C4-2B (cell line): ENCODE data around the gene BRIP1.

ENCODE experiments used
- H3K27ac ChIP-seq: fragments of 450-650 bp; 2 replicates; pipeline ENCODE4 v1.5.1; 2017
- ZFX ChIP-seq: fragments of 450-650 bp; IDR thresholded peaks from 2 replicates; pipeline ENCODE4 v1.6.1; 2017
- TF ChIP-seq, protein P1 (sequence below): fragments of 450-650 bp; conservative IDR thresholded peaks from 2 replicates; pipeline ENCODE4 v1.5.1; 2017; ENCODE audit warnings: mild to moderate bottlenecking

The BRIP1 gene

DNA sequence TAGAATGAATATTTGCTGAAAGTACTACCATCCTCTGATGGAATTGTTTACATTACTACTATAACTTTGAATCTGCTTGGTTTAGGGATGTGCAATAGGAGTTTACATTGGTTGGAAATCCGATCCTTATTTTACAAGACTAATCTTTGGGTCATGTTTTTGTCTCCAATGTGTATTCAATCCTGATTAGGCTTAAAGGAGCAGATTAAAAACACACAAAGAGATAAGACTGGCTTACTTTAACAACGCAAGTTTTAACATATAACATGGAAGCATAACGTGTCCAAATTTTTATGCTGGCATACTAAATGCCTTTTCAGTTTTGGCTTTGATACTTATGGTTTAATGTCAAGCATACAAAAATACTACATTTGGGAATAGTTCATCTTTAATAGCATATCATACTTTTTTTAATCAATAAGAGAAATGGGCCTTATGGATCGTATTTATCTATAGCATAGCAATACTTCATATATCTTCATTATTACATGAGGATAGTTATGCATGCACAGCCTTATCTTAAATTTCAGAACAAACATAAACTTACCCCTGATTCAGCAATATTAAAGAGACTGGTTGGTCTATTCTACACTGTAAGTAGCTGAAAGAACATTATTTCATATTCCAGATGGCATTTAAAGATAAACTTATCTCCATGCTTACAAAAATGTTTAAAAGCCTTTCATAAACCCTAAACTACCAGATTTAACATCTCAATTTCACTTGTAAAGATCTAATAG, 202.4 kb downstream of the BRIP1 start:
- TF ChIP-seq, protein P1, sequence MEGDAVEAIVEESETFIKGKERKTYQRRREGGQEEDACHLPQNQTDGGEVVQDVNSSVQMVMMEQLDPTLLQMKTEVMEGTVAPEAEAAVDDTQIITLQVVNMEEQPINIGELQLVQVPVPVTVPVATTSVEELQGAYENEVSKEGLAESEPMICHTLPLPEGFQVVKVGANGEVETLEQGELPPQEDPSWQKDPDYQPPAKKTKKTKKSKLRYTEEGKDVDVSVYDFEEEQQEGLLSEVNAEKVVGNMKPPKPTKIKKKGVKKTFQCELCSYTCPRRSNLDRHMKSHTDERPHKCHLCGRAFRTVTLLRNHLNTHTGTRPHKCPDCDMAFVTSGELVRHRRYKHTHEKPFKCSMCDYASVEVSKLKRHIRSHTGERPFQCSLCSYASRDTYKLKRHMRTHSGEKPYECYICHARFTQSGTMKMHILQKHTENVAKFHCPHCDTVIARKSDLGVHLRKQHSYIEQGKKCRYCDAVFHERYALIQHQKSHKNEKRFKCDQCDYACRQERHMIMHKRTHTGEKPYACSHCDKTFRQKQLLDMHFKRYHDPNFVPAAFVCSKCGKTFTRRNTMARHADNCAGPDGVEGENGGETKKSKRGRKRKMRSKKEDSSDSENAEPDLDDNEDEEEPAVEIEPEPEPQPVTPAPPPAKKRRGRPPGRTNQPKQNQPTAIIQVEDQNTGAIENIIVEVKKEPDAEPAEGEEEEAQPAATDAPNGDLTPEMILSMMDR: no peak
- no peak overlapping the region for H3K27ac ChIP-seq

- no peak for TF ChIP-seq ZFX
- TF ChIP-seq, protein P1: no peak
- no peak overlapping the region for H3K27ac ChIP-seq
Measured at GRCh38 chr17:61659437-61659836, 203.9 kb downstream of the BRIP1 start.

DNA sequence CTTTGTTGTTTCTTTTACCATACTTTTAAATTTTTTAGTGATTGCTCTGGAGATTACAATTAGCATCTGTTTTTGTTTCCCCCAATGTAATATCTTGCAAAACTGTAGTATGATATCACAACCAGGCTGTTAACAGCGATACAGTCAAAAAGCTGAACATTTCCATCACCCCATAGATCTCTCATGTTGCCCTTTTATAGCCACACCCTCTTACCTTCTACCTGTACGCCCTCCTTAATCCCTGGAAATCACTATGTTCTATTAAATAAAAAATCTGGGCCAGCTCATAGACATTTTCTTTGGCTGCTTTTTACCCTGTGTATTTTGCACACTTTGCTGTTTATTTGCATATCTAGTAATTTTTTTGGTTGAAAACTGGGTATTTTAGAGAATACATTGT, 205.1 kb downstream of the BRIP1 start:
- TF ChIP-seq, protein P1: no peak
- TF ChIP-seq ZFX: no peak
- no peak overlapping the region for H3K27ac ChIP-seq

DNA sequence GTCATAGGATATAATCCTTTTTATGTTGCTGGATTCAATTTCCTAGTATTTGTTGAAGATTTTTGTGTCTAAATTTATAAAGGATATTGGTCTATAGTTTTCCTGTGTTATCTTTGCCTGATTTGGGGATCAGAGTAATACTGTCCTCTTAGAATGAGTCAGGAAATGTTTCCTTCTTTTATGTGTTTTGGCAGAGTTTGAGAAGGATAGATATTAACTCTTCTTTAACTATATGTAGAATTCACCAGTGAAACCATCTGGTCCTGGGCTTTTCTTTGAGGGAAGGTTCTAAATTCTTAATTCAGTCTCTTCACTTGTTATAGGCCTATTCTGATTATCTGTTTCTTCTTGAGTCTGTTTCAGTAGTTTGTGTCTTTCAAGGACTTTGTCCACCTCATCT, 206.0 kb downstream of the BRIP1 start:
- no peak overlapping the region for H3K27ac ChIP-seq
- no peak for TF ChIP-seq ZFX
- TF ChIP-seq, protein P1: no peak

- TF ChIP-seq, protein P1: no peak
- no peak for TF ChIP-seq ZFX
- H3K27ac ChIP-seq: no peak overlapping the region
Measured at GRCh38 chr17:61656721-61657217, 206.6 kb downstream of the BRIP1 start.

- H3K27ac ChIP-seq: no peak overlapping the region
- TF ChIP-seq, protein P1: no peak
- no peak for TF ChIP-seq ZFX
Measured at GRCh38 chr17:61650749-61651148, 212.6 kb downstream of the BRIP1 start.

- H3K27ac ChIP-seq: no peak overlapping the region
- TF ChIP-seq ZFX: no peak
- TF ChIP-seq, protein P1: no peak
Measured at GRCh38 chr17:61648587-61648986, 214.7 kb downstream of the BRIP1 start.
